Neutrophil (primary cell): ENCODE measurements around the gene ADORA3.

Source experiments
- H3K27ac ChIP-seq: fragments of 200-600 bp; sonication (generic); 2 replicates; pipeline ENCODE4 v1.5.1; 2016; ENCODE audit warnings: mild to moderate bottlenecking, moderate library complexity
- H3K27me3 ChIP-seq: fragments of 200-600 bp; sonication (generic); 2 replicates; pipeline ENCODE4 v1.6.0; 2016; ENCODE audit warnings: mild to moderate bottlenecking
- H3K36me3 ChIP-seq: fragments of 200-600 bp; sonication (generic); 2 replicates; pipeline ENCODE4 v1.5.1; 2017
- H3K4me1 ChIP-seq, 2 experiments: fragments of 200-600 bp in 1 of 2; sonication (generic) in 1 of 2; 1 replicate in 1 of 2; 2 replicates in 1 of 2; pipeline versions ENCODE4 v1.5.1 to v1.6.1; 2013 to 2016; ENCODE audit warnings: low read depth in 1 of 2, low read length in 1 of 2, mild to moderate bottlenecking in 1 of 2, moderate library complexity in 1 of 2; ENCODE audit not compliant: control insufficient read depth in 1 of 2, insufficient read depth in 1 of 2
- H3K4me3 ChIP-seq, 2 experiments: fragments of 200-600 bp in 1 of 2; sonication (generic) in 1 of 2; 1 replicate in 1 of 2; 2 replicates in 1 of 2; pipeline ENCODE4 v1.5.1; 2013 to 2016; ENCODE audit warnings: low read depth in 1 of 2, low read length in 1 of 2, mild to moderate bottlenecking in 1 of 2, moderate library complexity in 1 of 2
- H3K9me3 ChIP-seq: fragments of 200-600 bp; sonication (generic); 2 replicates; pipeline ENCODE4 v1.5.1; 2016
- CTCF ChIP-seq: fragments of 200-600 bp; sonication (generic); IDR thresholded peaks from 2 replicates; pipeline ENCODE4 v1.5.1; 2016; ENCODE audit warnings: antibody characterized with exemption

ADORA3 gene

GRCh38 chr1:111462370-111463028 lies 40.9 kb downstream of the ADORA3 start:
- H3K27ac ChIP-seq = peak overlapping the region; percentile 13
- H3K36me3 ChIP-seq = peaks cover 54% of the 10 kb centered on the region

GRCh38 chr1:111461765-111462164 lies 41.7 kb downstream of the ADORA3 start:
- Histone ChIP-seq H3K36me3 (peaks cover 61% of the 10 kb centered on the region), H3K27me3 (no peaks in the 10 kb centered on the region), H3K4me3 (no peak overlapping the region), H3K4me1 (no peaks in the 10 kb centered on the region), H3K9me3 (no peaks in the 10 kb centered on the region), H3K27ac (no peak overlapping the region)
- no peak for TF ChIP-seq CTCF

More at GRCh38 chr1:111462370-111463028, 40.9 kb downstream of the ADORA3 start:
- Histone ChIP-seq H3K27me3 (no peaks in the 10 kb centered on the region), H3K4me1 (no peaks in the 10 kb centered on the region), H3K9me3 (no peaks in the 10 kb centered on the region), H3K4me3 (no peak overlapping the region)
- no peak for TF ChIP-seq CTCF

DNA sequence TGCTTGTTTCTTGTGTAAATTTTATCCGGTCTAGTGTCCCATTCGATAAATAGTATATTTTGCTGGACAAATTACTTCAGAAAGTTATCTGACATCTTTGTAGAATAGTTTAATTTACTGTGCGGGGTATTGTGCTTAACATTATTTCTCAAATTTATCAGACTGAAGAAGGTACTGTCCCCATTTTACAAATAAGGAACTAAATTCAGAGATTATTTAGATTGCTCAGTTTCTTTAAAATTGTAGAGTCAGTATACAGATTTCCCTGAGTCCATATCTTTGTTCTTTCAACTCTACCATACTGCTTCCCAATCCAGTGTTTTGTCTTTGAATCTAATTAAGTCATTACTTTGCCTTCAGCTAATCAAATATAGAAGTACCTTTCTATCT lies 47.8 kb downstream of the ADORA3 start:
- Histone ChIP-seq H3K27ac (no peak overlapping the region), H3K36me3 (peaks cover 73% of the 10 kb centered on the region), H3K9me3 (no peaks in the 10 kb centered on the region), H3K4me3 (no peak overlapping the region), H3K27me3 (no peaks in the 10 kb centered on the region), H3K4me1 (peaks cover 4 to 14% of the 10 kb centered on the region in 2 experiments)
- no peak for TF ChIP-seq CTCF

DNA sequence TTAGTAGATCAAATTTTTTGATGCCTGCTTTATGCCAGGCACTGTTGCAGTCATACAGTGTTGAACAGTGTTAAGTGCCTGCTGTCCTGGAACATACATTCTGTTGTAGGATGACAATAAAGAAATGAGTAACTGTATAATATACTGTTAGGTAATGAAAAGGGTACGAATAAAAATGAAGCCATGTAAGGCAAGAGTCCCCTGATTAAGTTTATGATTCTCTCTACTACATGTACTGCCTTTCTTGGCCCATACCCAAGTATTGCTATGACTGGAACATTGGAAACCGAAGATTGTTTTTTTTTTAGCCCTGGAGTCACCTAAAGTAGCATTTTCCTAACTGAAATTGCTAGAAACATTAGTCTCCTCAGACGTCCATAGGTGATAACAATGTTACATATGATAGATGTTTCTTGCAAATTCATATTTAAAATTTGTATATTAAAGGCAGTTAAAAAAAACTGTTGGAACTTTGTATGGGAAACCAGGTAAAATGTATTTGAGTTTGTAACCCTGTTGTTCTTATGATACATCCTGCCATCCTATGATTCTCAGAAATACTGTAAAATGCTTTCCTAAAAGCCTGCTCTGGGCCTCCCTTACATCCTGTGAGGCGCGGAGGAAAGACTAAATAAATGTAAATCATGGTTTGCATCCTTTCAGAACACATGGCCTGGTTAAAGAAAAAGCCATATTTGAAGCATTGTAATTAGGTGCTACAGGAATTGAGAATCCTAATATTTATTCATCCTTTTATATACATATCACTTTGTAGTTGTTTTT lies 48.4 kb downstream of the ADORA3 start:
- Histone ChIP-seq H3K27me3 (no peaks in the 10 kb centered on the region), H3K4me1 (peaks cover 10 to 20% of the 10 kb centered on the region in 2 experiments), H3K4me3 (no peak overlapping the region), H3K9me3 (no peaks in the 10 kb centered on the region), H3K27ac (no peak overlapping the region), H3K36me3 (peaks cover 70% of the 10 kb centered on the region)
- TF ChIP-seq CTCF = no peak

DNA sequence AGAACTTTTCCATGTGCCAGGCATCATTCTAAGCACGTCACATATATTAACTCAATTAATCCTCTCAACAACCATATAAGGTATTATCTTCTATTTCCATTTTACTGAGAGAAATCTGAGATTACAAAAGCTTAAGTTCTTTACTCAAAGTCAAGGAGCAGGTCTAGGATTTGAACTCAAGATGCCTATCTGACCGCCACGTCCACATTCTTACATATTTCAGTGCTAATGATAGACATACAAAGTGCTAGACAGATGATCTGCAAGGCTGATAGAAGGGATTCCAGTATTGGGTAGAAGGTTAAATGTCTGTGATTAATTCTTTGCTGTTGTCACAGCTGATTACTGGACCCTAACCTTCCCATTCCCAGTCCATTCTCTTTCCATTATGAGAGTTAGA lies 49.7 kb downstream of the ADORA3 start:
- Histone ChIP-seq H3K36me3 (peaks cover 57% of the 10 kb centered on the region), H3K27me3 (no peaks in the 10 kb centered on the region), H3K27ac (no peak overlapping the region), H3K4me1 (peaks cover 16 to 27% of the 10 kb centered on the region in 2 experiments), H3K9me3 (no peaks in the 10 kb centered on the region), H3K4me3 (no peak overlapping the region)
- TF ChIP-seq CTCF = no peak
